ENCODE data around the gene CD74. TPM values are rescaled to one million over a fixed set of nuclear protein-coding genes. Genes with fewer than 3 reads are reported as not detected.
"Not testable (repeated sequence)": the region's sequence is repeated elsewhere in the genome, so short reads cannot be mapped to it uniquely, and the experiment has no call there.

Gene CD74
- total RNA-seq, 1 experiment from 2014 or later, result not detected

GRCh38 chr5:150441813-150442698, 29.3 kb upstream of the CD74 start:
- peak; percentile 41 for DNase-seq (ENCODE audit: low spot score)

GRCh38 chr5:150440948-150441812, 28.5 kb upstream of the CD74 start:
- peak; percentile 32 for DNase-seq (ENCODE audit: low spot score)

- peak; percentile 47 for DNase-seq (ENCODE audit: low spot score)
Observed at GRCh38 chr5:150438873-150439546, 26.3 kb upstream of the CD74 start.

GRCh38 chr5:150436141-150436680, 23.5 kb upstream of the CD74 start:
- DNase-seq (ENCODE audit: low spot score), result peak; percentile 89

GRCh38 chr5:150434464-150434863, 21.8 kb upstream of the CD74 start:
- peak; percentile 30 for DNase-seq (ENCODE audit: low spot score)

- no peak for DNase-seq (ENCODE audit: low spot score)
Observed at GRCh38 chr5:150431574-150431973, 18.9 kb upstream of the CD74 start.

GRCh38 chr5:150431048-150431447, 18.3 kb upstream of the CD74 start:
- DNase-seq (ENCODE audit: low spot score), result no peak

- no peak for DNase-seq (ENCODE audit: low spot score)
Observed at GRCh38 chr5:150429410-150429873, 16.7 kb upstream of the CD74 start.

- DNase-seq (ENCODE audit: low spot score), result no peak
Observed at GRCh38 chr5:150428978-150429377, 16.3 kb upstream of the CD74 start.

- DNase-seq (ENCODE audit: low spot score), result no peak
Observed at GRCh38 chr5:150428106-150428876, 15.6 kb upstream of the CD74 start.

- DNase-seq (ENCODE audit: low spot score), result not testable (repeated sequence)
Observed at GRCh38 chr5:150426165-150426564, 13.5 kb upstream of the CD74 start.

- no peak for DNase-seq (ENCODE audit: low spot score)
Observed at GRCh38 chr5:150422758-150423157, 10.0 kb upstream of the CD74 start.

- no peak for DNase-seq (ENCODE audit: low spot score)
Observed at GRCh38 chr5:150422075-150422474, 9.4 kb upstream of the CD74 start.

GRCh38 chr5:150419630-150420270, 7.0 kb upstream of the CD74 start:
- DNase-seq (ENCODE audit: low spot score), result no peak

- DNase-seq (ENCODE audit: low spot score), result not testable (repeated sequence)
Observed at GRCh38 chr5:150413902-150414790, 1.4 kb upstream of the CD74 start.

- no peak for DNase-seq (ENCODE audit: low spot score)
Observed at GRCh38 chr5:150413176-150413901, 629 bp upstream of the CD74 start.

GRCh38 chr5:150411245-150411979, 1.3 kb downstream of the CD74 start:
- DNase-seq (ENCODE audit: low spot score), result no peak

Data from A172 (cell line).